Subcutaneous abdominal adipose tissue (tissue), 5 donors: ENCODE measurements around the gene ADAM19.

Experiments used
- H3K27ac ChIP-seq: one replicate; pipeline ENCODE4 v1.7.0; 2013; ENCODE audit warnings: low read depth, mild to moderate bottlenecking, inconsistent platforms, low read length, moderate library complexity
- H3K27me3 ChIP-seq, 5 donors: one replicate each; pipeline ENCODE4 v1.7.0; 2013; ENCODE audit warnings: low read length in 5 of 5, inconsistent platforms in 1 of 5; ENCODE audit not compliant: control insufficient read depth in 5 of 5, insufficient read depth in 4 of 5
- H3K36me3 ChIP-seq, 5 donors: one replicate each; pipeline ENCODE4 v1.7.0; 2013; ENCODE audit warnings: low read length in 5 of 5; ENCODE audit not compliant: control insufficient read depth in 5 of 5, insufficient read depth in 5 of 5
- H3K4me1 ChIP-seq, 5 donors: one replicate each; pipeline ENCODE4 v1.7.0; 2013; ENCODE audit warnings: low read length in 5 of 5, mild to moderate bottlenecking in 3 of 5, moderate library complexity in 1 of 5; ENCODE audit not compliant: control insufficient read depth in 5 of 5, insufficient read depth in 5 of 5
- H3K4me3 ChIP-seq, 5 donors: one replicate each; pipeline ENCODE4 v1.7.0; 2013; ENCODE audit warnings: low read length in 5 of 5, low read depth in 1 of 5
- H3K9ac ChIP-seq, 5 donors: one replicate each; pipeline ENCODE4 v1.7.0; 2013; ENCODE audit warnings: low read length in 5 of 5, mild to moderate bottlenecking in 4 of 5, moderate library complexity in 3 of 5
- H3K9me3 ChIP-seq, 5 donors: one replicate each; pipeline ENCODE4 v1.7.0; 2013; ENCODE audit warnings: low read length in 5 of 5; ENCODE audit not compliant: control insufficient read depth in 5 of 5
- donor health status: healthy.
- donor health status: healthy.
- donor health status: healthy.
- donor health status: healthy.
- donor health status: healthy.

Gene ADAM19

DNA sequence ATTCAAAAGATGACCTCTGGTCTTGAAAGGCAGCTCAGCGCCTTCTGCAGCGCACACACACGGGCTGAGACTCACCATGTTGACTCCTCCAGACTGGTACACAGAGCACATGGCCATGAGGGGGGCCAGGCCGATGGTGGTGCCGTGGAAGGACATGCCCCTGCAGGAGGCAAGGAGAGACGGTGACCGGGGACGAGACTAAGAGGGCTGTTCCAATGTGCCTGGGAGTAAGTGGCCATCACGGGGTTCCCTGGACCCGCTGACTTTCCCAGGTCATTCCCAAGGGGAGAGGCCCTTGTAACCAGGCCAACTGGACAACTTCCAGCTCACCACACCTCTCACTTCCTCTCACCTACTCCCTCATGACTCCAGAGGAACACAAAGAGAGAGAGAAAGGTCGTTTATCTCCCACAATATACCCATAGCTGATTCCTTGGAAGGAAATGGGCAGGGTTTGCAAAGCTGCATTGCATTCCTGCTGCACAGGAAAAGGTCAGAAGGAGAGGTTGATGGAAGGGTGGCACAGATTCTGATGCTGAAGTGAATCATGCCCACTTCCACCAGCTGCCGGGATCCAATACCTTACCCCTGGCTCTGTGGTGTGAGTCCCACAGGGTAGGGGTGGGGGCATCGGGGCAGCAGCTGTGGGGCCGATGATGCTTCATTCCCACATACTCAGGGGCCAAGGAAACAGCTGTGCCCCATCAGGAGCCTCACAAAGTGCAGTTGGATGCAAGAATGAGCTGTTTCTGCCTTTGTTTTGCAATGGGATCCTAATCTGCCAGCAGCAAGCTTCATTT, 68.4 kb downstream of the ADAM19 start:
- Histone ChIP-seq H3K9ac (no peak overlapping the region), H3K4me1 (peaks cover 2 to 21% (median 13%) of the 10 kb centered on the region in 5 donors), H3K4me3 (no peak overlapping the region), H3K27ac (no peak overlapping the region), H3K9me3 (no peaks in the 10 kb centered on the region), H3K27me3 (no peaks in the 10 kb centered on the region), H3K36me3 (peaks cover 0 to 5% (median 0%) of the 10 kb centered on the region in 5 donors)

DNA sequence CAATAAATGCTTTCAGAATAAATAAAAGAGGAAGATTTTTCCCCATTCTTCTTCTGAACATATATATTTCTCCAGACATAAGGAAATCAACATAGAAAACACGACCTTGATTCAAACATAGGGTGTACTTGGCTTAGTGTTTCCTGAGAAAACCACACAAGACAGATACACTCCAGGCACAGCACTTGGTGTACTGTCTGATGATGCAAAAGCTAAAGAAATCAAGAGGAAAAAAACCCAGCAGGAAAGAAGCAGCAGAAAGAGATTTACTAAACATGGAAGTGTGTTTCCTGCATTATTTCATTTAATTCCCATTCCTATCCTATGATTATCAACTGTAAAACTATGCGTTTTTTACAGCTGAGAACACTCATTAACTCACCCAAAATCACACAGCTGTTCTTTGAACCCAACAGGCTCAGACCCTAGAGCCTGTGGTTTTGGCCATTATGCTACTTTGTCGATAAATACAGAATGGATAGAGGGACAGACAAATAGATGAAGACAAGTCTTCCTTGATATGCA, 69.4 kb downstream of the ADAM19 start:
- peaks cover 0 to 11% (median 5%) of the 10 kb centered on the region in 5 donors for H3K4me1 ChIP-seq
- H3K36me3 ChIP-seq = peaks cover 0 to 9% (median 0%) of the 10 kb centered on the region in 5 donors
- no peaks in the 10 kb centered on the region for H3K9me3 ChIP-seq
- H3K4me3 ChIP-seq = no peak overlapping the region
- H3K27ac ChIP-seq = no peak overlapping the region
- no peak overlapping the region for H3K9ac ChIP-seq
- no peaks in the 10 kb centered on the region for H3K27me3 ChIP-seq

DNA sequence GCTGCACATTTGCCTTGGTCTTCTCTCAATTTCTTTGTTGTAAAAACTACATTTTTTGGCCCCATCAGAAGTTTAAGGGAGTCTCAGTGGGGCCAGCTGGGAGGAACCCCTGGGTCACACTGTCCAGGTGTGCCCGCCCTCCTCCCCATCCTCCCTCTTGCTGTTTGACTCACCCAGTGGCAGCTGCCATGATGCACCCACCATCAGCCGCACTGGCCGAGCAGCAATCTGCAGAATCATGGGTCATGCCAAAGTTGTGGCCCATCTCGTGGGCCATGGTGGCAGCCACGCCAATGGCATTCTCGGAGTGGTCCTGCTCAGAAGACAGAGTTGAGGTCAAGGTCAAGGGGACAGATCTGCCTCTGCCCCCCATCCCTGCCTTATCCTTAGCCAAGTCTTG, 70.1 kb downstream of the ADAM19 start:
- Histone ChIP-seq H3K27me3 (no peaks in the 10 kb centered on the region), H3K9me3 (no peaks in the 10 kb centered on the region), H3K4me3 (no peak overlapping the region), H3K36me3 (peaks cover 0 to 10% (median 0%) of the 10 kb centered on the region in 5 donors), H3K9ac (no peak overlapping the region), H3K27ac (no peak overlapping the region), H3K4me1 (peaks cover 0 to 8% (median 0%) of the 10 kb centered on the region in 5 donors)

DNA sequence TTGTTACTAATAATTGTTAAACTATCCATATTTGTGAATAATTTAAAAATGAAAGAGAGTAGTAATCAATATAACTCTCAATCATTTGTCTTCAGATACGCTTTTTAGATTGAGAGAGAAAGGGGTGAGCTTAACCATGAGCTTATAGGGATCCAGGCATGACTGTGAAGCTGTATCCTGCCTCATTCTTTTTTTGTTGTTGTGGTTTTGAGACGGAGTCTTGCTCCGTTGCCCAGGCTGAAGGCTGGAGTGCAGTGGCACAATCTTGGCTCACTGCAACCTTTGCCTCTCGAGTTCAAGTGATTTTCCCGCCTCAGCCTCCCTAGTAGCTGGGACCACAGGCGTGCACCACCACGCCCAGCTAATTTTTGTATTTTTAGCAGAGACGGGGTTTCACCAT, 71.5 kb downstream of the ADAM19 start:
- H3K4me1 ChIP-seq = peaks cover 0 to 8% (median 0%) of the 10 kb centered on the region in 5 donors
- no peaks in the 10 kb centered on the region for H3K27me3 ChIP-seq
- no peaks in the 10 kb centered on the region for H3K9me3 ChIP-seq
- H3K27ac ChIP-seq = no peak overlapping the region
- no peak overlapping the region for H3K9ac ChIP-seq
- no peak overlapping the region for H3K4me3 ChIP-seq
- H3K36me3 ChIP-seq = peaks cover 0 to 10% (median 0%) of the 10 kb centered on the region in 5 donors

DNA sequence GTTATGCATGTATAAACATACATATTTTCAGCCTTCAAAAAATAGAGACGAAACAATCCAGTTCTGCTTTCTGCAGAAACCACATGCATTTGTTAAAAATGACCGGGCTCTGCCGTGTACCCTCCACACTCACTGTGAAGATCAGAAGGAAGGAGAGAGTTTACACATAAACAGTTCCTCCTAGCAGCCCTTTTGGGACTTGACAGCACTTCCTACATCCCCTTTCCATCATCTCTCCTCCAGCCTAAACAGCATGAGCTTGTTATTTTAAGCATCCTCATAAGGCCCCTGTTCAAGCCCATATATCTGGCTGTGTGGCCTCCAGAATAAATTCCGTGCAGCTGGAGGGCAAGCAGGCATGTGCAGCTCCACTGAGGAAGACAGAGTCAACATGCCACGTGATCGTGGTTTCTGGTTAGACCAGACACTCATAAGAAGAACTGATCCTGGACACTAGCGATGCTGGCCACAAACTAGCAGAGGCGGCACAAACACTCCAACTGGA, 73.4 kb downstream of the ADAM19 start:
- H3K4me1 ChIP-seq = peaks cover 0 to 8% (median 0%) of the 10 kb centered on the region in 5 donors
- H3K36me3 ChIP-seq = peaks cover 0 to 10% (median 0%) of the 10 kb centered on the region in 5 donors
- H3K4me3 ChIP-seq = no peak overlapping the region
- no peaks in the 10 kb centered on the region for H3K9me3 ChIP-seq
- no peak overlapping the region for H3K27ac ChIP-seq
- H3K9ac ChIP-seq = no peak overlapping the region
- no peaks in the 10 kb centered on the region for H3K27me3 ChIP-seq

DNA sequence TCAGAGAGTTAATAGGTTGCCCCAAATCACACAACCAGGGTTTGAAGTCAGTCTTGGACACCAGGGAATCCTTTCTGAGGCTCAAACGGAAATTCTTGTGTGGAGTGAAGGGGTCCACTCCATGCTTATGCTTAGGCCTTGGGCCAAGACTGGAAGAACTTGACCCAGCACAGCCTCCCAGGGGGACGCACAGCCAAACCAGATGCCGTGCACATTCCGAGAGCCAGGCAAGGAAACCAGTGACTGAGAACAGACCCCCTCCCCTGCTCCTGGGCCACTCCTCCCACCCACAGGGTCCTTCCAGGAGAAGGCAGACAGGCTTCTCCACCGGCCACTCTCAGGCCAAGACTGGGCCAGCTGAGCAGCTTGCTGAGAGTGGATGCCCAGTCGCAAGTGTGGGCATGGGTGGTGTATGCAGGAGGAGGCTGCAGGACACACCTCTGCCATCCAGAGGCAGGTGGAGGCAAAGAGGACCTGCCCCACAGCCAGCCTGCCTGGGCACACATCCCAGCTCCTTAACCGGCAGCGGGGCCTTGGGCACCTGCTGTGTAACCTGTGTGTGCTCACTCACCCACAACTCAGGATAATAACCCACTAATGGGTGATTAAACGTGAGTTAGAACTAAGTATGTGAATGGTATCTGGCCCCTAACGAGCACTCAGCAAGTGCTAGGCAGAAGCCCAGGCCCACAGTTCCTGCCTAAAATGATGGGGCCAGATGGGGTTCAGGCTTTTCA, 77.5 kb downstream of the ADAM19 start:
- H3K27me3 ChIP-seq = no peaks in the 10 kb centered on the region
- H3K9me3 ChIP-seq = no peaks in the 10 kb centered on the region
- H3K4me3 ChIP-seq = no peak overlapping the region
- peaks cover 0 to 11% (median 6%) of the 10 kb centered on the region in 5 donors for H3K36me3 ChIP-seq
- no peak overlapping the region for H3K9ac ChIP-seq
- H3K27ac ChIP-seq = no peak overlapping the region
- peaks cover 0 to 4% (median 0%) of the 10 kb centered on the region in 5 donors for H3K4me1 ChIP-seq

DNA sequence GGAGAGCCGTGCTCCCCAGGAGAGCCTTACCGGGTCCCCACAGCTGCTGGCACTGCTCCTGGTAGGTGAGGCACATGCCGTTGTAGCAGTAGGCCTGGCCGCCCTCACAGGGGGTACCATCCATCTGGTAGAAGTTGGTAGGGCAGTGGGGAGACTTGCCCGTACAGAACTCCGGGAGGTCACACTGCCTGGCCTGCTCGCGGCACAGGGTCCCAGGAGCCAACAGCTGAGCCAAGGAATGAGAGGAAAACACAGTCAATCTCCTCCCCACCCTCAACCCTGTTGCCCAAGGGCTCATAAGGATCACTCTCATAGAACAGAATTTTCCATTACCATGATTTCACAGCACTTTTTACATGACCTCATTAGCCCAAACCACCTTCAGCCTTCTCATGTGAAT, 78.7 kb downstream of the ADAM19 start:
- no peak overlapping the region for H3K9ac ChIP-seq
- no peaks in the 10 kb centered on the region for H3K9me3 ChIP-seq
- peaks cover 0 to 12% (median 9%) of the 10 kb centered on the region in 5 donors for H3K36me3 ChIP-seq
- no peak overlapping the region for H3K4me3 ChIP-seq
- H3K4me1 ChIP-seq = peaks cover 0 to 4% (median 0%) of the 10 kb centered on the region in 5 donors
- H3K27ac ChIP-seq = no peak overlapping the region
- no peaks in the 10 kb centered on the region for H3K27me3 ChIP-seq

DNA sequence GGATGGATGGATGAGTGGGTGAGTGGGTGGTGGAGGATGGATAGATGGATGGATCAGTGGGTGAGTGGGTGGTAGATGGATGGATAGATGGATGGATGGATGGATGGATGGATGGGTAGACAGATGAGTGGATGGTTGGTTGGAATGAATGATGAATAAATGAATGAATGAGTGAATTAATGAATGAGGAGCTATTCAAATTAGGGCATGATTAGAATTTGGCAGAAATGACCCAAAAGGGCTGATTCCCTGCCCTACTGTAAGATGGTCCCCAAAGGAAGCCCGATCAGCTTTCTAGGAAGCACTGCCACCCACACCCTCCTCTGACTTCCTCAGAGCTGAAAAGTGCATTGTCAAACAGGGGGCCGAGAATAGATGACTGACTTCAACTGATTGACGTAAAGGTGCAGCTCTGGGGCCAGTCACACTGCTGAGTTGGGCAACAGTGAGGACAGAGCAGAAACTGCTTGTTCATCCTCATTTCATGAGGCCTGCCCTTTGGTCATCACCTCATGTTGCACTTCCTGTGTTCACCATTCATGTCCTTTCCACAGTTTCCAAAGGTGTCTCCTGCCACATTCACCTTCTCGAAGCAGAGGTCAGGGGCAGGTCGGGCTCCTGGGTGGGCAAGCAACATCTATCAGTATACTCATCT, 81.3 kb downstream of the ADAM19 start:
- peaks cover 0 to 4% (median 0%) of the 10 kb centered on the region in 5 donors for H3K4me1 ChIP-seq
- H3K27ac ChIP-seq = no peak overlapping the region
- no peak overlapping the region for H3K4me3 ChIP-seq
- H3K27me3 ChIP-seq = no peaks in the 10 kb centered on the region
- H3K9ac ChIP-seq = no peak overlapping the region
- H3K9me3 ChIP-seq = no peaks in the 10 kb centered on the region
- H3K36me3 ChIP-seq = peaks cover 0 to 18% (median 9%) of the 10 kb centered on the region in 5 donors

DNA sequence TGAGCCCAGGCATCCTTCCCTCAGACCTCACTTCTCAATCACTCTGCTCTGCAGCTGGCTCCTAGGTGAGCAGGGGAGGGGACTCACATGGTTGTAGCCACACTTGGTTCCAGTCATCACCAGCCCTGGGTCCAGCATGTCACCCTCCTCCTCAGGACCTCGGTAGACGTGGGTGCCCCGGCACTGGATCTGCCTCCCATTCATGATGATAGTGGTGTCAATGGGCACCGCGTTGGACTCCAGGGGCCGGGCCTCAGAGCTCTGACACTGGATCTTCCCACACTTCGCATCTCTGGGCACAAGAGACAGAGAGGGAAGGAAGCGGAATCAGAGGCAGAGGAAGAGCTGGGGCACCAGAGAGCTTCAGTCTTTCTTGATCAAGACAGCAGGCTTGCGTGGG, 82.7 kb downstream of the ADAM19 start:
- peaks cover 0 to 18% (median 12%) of the 10 kb centered on the region in 5 donors for H3K36me3 ChIP-seq
- H3K4me3 ChIP-seq = no peak overlapping the region
- no peaks in the 10 kb centered on the region for H3K27me3 ChIP-seq
- no peaks in the 10 kb centered on the region for H3K4me1 ChIP-seq
- H3K27ac ChIP-seq = no peak overlapping the region
- H3K9me3 ChIP-seq = no peaks in the 10 kb centered on the region
- H3K9ac ChIP-seq = no peak overlapping the region
